Dermis microvascular lymphatic vessel endothelial cell (primary cell): Measurements from ENCODE around the gene CHD8. TPM values are rescaled to one million over a fixed set of nuclear protein-coding genes. Genes with fewer than 3 reads are reported as not detected.
"Not testable (repeated sequence)": the region's sequence is repeated elsewhere in the genome, so short reads cannot be mapped to it uniquely, and the experiment has no call there.

Source experiments
- DNase-seq, 2 donors: peaks; one replicate each; pipeline versions ENCODE4 v3.0.0 to v3.0.0-alpha.2; 2010; ENCODE audit warnings: low read depth in 2 of 2
- total RNA-seq: library from RNA; depleted of rRNA; stranded (reverse); fragments of >200 nt; gene quantifications from 2 replicates; pipeline ENCODE4 v1.2.1, GENCODE V29; 2014

CHD8 gene, protein sequence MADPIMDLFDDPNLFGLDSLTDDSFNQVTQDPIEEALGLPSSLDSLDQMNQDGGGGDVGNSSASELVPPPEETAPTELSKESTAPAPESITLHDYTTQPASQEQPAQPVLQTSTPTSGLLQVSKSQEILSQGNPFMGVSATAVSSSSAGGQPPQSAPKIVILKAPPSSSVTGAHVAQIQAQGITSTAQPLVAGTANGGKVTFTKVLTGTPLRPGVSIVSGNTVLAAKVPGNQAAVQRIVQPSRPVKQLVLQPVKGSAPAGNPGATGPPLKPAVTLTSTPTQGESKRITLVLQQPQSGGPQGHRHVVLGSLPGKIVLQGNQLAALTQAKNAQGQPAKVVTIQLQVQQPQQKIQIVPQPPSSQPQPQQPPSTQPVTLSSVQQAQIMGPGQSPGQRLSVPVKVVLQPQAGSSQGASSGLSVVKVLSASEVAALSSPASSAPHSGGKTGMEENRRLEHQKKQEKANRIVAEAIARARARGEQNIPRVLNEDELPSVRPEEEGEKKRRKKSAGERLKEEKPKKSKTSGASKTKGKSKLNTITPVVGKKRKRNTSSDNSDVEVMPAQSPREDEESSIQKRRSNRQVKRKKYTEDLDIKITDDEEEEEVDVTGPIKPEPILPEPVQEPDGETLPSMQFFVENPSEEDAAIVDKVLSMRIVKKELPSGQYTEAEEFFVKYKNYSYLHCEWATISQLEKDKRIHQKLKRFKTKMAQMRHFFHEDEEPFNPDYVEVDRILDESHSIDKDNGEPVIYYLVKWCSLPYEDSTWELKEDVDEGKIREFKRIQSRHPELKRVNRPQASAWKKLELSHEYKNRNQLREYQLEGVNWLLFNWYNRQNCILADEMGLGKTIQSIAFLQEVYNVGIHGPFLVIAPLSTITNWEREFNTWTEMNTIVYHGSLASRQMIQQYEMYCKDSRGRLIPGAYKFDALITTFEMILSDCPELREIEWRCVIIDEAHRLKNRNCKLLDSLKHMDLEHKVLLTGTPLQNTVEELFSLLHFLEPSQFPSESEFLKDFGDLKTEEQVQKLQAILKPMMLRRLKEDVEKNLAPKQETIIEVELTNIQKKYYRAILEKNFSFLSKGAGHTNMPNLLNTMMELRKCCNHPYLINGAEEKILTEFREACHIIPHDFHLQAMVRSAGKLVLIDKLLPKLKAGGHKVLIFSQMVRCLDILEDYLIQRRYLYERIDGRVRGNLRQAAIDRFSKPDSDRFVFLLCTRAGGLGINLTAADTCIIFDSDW (N-terminal part only)
- 40.8 and 48.5 TPM in 2 replicates for total RNA-seq

- DNase-seq: peak; percentile 98 to 100
Measured at GRCh38 chr14:21455912-21456667, at the start of gene CHD8. Gene CHD8, minus strand, starts transcription at chr14:21456123. Its CDS starts 24,480 bp downstream, at chr14:21431643.

DNA sequence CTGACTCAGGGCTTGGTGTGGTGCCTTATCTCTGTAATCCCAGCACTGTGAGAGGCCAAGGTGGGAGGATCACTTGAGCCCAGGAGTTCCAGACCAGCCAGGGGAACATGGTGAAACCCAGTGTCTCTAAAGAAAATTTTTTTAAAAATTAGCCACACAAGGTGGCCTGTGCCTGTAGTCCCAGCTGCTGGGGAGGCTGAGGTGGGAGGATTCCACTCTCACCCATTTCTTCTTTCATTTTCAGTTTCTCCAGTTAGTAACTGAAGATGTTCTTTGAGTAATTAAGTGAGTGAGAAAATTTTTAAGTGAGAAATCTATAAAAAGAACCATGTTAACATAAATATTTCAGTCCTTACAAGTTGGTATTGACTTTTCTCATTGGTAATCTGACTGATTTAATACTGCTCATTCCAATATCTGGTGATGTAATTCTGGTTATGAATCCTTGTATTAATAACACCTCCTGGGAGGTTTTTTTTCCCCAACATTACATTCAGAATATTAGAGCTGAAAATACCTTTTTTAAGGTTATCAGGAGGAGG lies 49.2 kb upstream of the CHD8 start:
- no peak for DNase-seq

- no peak for DNase-seq
Measured at GRCh38 chr14:21503376-21503775, 47.5 kb upstream of the CHD8 start.

GRCh38 chr14:21501568-21501967 lies 45.6 kb upstream of the CHD8 start:
- DNase-seq: no peak

GRCh38 chr14:21498540-21499526 lies 42.9 kb upstream of the CHD8 start:
- peak; percentile 40 to 61 for DNase-seq

DNA sequence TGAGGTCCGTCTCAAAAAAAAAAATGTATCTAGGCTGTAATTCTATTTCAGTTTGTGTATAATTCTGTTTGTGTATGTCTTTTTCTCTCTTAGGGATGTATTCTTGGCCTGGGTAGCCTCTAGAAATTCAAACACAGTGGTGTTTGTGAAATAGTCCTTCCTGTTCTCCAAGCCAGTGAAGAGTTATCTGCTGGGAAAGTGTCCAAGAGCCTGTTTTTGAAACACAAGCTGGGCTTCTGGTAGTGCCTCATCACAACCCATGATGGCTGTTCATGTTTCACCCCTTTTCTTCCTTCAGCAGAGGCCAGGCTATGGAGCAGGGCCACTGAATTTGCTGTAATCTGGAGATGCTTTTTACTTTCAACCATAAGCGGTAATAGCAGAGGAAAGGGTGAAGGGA lies 40.5 kb upstream of the CHD8 start:
- peak in 1 of 2 donors; percentile 10 for DNase-seq

DNA sequence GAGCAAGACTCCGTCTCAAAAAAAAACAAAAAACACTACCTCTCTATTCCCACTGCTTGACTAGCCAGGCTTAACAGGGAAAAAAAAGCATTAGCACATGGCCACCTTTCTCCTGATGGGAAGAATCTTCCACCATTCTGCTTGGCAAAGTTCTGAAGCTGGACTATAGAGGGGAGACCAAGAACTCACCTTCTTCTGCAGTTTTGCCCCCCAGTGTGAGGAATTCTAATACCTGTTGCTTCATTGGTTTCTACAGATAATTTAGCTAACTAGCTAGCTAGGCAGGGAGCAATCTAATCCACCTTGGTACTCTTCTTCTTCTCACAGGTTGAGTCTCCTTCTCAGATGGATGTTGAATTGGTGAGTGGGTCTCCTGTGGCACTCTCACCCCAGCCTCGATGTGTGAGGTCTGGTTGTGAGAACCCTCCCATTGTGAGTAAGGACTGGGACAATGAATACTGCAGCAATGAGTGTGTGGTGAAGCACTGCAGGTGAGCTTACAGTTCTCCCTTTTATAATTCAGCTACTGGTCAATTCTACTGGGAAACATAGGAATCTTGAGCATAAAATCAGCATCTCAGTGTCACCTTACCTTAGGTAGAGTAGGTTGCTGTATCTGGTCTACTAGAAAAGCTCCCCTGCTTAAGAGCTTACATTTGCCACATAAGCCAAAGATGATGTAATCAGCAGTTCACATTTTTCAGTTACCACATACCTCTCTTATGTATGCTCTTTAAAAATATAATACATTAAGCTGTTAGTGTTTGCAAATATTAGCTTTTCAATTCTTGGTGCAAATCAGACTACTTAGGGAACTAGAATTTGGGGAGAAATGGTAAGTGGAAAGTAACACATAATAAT lies 39.2 kb upstream of the CHD8 start:
- no peak for DNase-seq

GRCh38 chr14:21486640-21487087 lies 30.7 kb upstream of the CHD8 start:
- no peak for DNase-seq

GRCh38 chr14:21476925-21477681 lies 21.2 kb upstream of the CHD8 start, which contains the start of the genes RAB2B and TOX4:
Gene RAB2B, minus strand, starts transcription at chr14:21476959. Its CDS starts 87 bp downstream, at chr14:21476872.
Gene TOX4, plus strand, starts transcription at chr14:21477195. Its CDS starts 84 bp downstream, at chr14:21477279.
- peak; percentile 99 for DNase-seq

DNA sequence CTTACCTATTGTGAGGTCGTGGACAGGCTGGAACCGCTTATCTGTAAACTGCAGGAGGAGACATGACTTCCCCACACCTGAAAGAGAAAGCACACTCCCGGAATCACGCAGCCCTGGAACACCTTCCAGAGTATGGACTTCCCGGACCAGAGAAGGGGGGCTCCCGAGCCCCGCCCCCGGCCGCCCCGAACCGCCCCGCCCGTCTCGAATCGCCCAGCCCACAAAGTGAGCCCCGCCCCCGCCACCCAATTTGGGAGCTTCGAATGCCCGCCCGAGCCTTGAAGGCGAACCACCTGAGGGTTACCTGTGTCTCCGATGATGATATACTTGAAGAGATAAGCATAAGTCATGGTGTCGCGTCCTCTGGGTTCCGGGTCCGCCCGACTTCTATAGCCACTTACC lies 20.6 kb upstream of the CHD8 start:
- peak; percentile 56 to 86 for DNase-seq

GRCh38 chr14:21475767-21476522 lies 20.0 kb upstream of the CHD8 start:
- no peak for DNase-seq

GRCh38 chr14:21467616-21468015 lies 11.7 kb upstream of the CHD8 start:
- DNase-seq: peak; percentile 70 to 98

- DNase-seq: no peak
Measured at GRCh38 chr14:21455592-21455911, 371 bp downstream of the CHD8 start.

DNA sequence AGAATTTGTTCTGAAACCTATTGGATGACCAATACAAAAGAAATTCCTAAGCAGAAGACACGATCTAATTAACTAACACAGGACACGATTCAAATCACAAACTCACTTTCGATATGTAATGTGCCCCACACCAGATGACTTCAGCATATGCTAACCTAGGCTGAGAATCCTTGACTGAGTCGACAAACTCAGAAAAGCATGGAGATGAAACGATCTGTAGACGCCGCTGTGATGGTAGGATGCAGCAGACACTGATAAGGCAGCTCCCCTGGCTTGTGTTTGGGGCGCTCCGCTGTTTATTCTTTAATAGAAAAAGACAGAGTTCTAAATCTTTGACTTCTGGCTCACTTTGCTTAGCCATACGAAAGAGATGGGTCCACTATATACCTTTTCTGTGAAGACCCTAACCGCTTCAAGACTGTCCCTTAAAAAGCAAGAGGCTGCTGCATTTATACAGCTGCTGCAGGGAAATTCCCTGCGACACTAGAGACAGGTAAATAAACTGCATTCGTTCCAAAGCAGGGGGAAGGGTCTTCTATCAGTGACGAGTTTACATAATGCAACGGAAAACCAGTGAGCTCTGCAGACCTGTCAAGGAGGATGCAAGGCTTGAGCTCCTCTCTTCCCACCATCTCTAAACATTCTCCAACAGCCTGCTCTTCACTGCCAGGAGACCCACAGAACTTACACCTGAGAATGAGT lies 929 bp downstream of the CHD8 start:
- DNase-seq: peak in 1 of 2 donors; percentile 21

GRCh38 chr14:21449899-21450216 lies 6.1 kb downstream of the CHD8 start:
- DNase-seq: no peak

DNA sequence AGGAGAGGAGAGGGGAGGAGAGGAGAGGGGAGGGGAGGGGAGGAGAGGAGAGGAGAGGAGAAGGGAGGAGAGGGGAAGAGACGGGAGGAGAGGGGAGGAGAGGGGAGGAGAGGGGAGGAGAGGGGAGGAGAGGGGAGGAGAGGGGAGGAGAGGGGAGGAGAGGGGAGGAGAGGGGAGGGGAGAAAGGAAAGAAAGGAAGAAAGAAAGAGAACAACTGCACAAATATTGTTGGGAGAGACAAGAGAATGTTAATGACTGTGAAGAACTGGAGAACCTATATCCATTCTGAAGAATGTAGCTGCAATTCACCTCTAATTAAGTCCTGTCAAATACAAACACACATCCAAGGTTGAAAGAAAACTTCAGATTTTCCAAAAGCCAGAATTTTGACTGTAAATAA lies 13.3 kb downstream of the CHD8 start:
- not testable (repeated sequence) for DNase-seq
